G401.6 (cell line): ENCODE results near the gene TRMT2A.

Experiments
- FAIRE-seq: peaks from 2 replicates; lab custom pipeline; 2012; peaks lifted over from hg19 to GRCh38; lab: Jason Lieb, UNC

Gene TRMT2A

DNA sequence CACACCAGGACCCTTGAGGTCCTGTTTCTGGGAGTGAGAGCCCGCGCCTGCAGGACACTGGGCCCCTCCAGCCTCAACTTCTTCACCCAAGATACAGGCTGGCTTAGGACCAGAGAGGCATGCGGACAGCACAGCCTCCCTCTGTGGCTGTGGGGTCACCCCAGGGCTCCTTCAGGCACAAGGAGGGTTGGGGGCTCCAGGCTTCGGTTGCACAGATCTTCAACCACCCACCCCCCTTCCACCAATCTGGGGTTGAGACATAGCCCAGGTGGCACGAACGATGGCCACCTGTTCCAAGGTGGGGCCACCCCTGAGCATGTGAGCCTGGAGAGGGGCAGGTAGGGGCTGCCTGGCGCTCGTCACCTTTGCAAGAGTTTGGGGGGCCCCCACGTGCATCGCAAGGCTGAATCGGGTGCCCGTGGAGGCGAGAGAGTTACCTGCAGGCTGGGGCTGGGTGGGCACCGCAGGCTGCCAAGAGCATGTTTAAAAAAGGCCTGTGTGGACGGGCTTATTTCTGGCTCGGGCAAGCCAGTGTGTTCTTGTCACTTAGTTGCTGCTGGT is 15.7 kb upstream of the TRMT2A start:
- FAIRE-seq, result no peak

DNA sequence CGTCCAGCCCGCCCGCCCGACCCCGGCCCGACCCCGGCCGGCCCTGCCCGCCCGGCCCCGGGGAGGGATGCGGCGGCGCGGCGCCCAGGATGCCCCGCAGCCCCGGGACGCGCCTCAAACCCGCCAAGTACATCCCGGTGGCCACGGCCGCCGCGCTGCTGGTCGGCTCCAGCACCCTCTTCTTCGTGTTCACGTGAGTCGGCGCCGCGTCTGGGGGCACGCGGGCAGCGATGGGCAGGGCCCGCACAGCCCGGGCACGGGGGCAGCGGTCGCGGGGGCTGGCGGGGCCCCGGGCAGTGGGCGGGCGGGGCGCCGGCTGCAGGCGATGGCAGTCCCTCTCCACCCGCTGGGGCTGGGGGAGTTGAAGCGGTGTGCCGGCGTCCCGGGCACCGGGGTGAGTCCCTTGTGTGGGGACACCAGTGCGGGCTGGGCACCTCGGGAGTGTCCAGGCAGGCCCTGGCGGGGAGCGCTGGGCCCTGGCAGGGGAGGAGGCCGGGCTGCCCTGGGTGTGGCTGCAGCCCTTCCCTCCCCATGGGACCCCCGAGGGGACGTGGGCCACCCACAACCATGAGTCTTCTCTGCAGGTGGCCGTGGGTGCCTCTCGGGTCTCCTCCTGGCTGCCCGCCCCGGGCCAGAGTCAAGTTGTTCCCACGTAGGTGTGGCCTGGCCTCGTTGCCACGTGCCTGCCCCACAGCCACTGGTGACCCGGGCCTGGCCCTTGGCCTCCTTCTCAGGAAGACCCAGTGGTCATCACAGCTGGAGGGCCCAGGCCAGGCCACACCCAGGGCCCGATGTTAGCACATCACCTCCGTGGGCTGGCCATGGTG is 15.0 kb upstream of the TRMT2A start:
- FAIRE-seq, result no peak

DNA sequence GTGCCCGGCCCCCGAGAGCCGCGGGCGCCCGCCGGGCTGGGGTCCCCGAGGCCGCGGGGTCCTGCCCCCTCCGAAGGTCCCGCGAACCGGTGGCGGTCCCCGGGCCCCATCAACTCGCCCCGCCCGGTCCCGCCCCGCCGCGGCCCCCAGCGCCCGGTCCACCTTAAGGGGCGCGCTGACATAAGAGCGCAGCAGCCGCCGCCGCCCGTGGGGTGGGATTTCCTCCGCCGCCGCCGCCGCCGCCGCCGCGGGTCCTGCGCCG is 14.5 kb upstream of the TRMT2A start, which contains the start of gene ZDHHC8:
Gene ZDHHC8 (plus strand): TSS at position 208 of the 262 bp plus-strand sequence. CDS start 144 bp downstream, outside the sequence.
- FAIRE-seq, result no peak

DNA sequence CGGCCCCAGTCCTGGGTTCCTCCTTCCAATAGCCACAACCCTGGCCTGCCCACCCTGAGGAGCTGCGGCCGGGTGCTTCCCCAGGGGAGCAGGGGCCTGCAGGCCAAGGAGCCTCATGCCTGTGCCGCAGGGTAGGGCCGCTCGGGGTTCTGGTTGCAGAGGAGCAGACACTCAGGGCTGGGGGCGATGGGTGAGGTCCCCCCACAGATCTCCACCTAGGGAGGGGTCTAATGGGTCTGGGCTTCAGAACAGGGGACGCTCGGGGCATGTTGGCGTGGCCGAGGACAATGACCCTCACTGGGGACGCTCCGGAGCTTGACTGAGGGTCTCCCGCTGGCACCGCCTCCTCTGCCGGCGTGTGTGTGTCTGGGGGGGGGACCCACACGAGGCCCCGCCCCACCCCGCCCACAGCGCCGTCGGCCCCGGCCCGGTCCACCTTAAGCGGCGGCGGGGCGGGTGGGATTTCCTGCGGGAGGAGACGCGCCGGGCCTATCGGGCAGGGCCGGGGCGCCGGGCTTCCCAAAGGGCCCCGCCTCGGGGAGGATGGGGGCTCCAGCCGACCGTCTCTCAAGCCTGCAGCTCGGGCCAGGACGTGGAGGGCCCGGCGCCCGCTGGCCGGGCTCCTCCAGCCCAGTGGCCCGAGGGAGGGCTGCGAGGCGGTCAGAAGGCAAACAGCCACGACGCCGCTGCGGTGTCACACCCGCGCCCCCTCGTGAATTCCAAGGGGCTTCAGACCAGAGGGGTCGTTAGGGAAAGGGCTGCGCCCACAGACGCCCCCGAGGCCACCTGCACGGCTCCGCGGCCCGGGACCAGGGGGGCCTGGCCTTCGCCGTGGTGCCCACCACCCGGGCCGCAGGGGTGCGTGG is 13.9 kb upstream of the TRMT2A start:
- no peak for FAIRE-seq

DNA sequence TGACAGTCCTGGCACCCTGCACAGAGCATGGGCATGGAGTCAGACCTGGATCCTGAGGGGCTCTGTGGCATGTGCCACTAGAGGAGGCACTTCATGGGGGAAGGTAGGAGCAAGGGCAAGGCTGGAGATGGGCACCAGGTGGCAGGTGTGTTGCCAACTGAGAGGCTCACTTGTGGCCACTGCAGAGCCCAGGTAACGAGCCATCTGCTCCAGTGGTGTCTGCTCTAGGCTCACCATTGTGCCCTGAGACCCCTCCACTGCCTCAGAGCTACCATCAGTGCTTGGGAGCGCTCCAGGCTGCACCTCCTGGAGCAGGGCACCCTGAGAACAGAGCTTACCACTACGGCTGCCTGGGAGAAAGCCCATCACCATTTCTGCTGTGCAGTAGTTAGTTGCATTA is 13.3 kb upstream of the TRMT2A start:
- FAIRE-seq, result no peak

DNA sequence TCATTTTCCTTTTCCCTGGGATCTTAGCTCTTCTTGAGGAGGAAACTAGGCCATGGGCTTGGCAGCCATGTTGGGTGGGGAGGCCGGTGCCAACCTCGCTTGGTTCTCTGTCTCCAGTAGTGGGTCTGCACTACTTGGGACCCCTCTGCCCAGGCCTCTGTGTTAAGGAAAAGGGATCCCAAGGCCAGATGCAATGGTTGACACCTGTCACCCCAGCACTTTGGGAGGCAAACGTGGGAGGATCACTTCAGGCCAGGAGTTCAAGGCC is 12.7 kb upstream of the TRMT2A start:
- FAIRE-seq, result no peak

DNA sequence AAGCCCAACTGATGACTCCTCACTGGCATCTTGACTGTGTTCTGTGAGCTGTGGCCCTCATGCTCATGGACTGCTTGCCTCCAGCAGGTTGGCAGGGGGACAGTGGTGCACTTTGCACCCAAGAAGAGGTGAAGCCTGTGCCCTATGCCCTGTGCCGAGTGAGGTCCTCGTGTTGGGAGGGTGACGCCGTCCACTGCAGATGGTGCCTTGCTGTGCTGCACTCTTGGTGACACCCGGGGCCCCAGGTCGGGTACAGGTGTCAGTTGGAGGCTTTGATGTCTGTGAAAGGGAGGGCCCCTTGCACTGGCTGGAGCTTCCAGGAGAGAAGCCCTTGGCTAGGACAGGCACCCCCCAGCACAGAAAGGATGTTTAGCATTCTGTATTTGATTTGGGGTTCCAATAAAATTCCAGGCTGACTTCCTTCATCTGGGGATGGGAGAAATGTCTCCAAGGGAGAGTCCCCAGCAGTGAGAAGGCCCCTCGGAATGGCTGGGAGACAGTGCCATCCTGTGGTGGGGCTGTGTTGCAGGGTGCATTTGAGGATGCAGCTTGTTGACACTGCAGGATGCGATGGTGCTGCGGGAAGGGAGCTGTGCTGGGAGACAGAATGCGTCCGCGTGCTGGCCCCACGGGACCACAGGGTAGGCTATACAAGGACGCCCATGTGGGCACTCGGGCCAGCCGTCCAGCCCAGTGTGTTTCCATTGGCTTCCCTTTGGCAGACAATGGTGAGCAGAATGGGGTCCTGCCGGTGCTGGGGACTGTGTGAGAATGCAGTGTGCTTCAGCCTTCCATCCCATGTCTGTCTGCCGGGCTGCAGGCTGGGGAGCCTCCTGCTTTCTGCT is 12.1 kb upstream of the TRMT2A start:
- FAIRE-seq, result no peak

DNA sequence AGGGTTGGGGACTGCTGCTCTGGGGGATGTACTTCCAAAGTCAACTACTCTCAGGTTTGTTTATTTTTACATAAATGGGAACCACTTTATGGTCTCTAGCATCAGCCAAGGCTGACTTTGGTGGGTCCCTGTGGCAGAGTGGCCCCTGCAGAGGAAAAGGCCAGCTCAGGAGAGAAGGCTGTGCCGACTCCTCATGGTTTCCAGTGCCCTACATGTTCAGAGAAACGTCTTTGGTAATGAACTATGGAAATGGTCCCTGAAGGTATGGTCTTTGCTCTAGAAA is 11.5 kb upstream of the TRMT2A start:
- FAIRE-seq, result no peak

DNA sequence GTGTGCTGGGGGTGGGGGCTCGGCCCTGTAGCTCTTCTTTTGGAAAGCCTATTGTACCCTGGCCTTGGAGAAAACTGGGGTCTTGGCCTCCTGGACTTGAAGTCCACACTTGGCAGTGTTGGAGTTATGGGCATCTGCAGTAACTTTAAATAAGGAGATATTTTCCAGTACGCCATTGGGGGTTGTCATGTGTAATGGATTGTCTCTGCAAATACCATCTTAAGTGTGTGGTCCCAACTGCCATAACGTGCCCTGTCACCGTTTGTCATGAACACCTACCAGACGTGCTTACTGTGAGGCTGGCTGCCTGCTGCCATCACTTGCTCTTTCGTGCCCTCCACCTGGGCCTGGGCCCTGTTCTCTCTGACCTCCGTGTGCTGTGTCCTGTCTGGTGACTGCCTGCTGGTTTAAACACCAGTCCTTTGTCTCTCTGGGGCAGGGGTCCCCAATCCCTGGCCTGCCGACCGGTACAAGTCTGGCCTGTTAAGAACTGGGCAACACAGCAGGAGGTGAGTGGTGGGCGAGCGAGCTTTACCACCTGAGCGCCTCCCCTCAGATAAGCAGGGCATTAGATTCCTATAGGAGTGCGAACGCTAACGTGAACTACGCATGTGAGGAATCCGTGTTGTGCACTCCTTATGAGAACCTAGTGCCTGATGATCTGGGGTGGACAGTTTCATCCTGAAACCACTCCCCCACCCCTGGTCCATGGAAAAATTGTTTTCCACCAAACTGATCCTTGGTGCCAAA is 11.0 kb upstream of the TRMT2A start:
- no peak for FAIRE-seq

DNA sequence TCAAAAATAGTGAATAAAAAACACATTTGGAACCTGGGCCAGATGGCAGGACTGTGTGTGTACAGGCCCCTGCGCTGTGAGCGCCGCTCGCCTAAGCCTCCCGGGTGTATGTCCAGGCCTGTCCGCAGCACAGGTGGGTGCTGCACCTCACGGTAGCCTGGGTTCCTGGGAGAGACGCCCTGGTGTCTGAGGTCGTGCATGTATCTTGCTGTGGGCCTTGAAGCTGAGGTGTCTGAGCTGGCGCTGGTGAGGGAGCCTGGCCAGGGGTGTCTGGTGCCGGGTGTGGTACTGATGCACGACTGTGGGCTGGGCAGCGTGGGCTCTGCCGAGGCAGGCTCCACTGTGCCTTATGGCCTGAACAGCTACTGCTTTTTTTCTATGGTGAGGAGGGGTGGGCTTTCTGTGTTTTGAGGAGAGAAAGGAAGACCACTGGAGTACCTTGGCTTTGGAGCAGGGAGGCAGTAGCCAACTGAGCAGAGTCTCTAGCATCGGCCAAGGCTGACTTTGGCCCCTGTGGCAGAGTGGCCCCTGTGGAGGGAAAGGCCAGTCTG is 10.4 kb upstream of the TRMT2A start:
- no peak for FAIRE-seq

DNA sequence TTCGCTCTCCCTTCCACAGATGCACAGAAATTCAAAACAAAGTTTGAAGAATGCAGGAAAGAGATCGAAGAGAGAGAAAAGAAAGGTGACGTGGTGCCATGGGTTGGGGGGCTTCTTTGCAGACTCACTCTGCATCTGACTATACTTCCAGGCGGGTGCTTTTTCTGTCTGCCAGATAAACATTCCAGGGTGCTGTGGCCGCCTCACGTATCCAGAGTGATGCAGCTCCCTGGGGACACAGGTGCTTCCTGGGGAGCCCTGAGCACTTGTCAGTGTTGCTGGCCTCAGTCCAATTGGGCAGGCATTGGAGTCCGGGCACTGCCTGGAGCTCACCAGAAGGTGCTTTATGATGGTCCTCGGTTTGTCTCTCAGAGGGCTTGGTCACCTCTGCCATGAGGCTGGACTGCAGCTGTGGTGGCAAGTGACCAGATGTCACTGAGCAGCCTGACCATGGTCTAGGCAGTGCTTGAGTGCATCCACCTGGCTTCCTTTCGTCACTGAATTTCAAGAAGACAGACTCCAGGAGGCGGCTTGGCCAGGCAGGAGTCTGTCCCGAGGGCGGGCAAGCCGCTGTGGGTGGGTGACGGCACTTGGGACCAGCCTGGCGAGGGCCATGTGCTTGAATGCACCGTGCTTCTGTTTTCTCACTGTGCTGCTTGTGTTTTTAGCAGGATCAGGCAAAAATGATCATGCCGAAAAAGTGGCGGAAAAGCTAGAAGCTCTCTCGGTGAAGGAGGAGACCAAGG is 9.4 kb upstream of the TRMT2A start:
- FAIRE-seq, result no peak

DNA sequence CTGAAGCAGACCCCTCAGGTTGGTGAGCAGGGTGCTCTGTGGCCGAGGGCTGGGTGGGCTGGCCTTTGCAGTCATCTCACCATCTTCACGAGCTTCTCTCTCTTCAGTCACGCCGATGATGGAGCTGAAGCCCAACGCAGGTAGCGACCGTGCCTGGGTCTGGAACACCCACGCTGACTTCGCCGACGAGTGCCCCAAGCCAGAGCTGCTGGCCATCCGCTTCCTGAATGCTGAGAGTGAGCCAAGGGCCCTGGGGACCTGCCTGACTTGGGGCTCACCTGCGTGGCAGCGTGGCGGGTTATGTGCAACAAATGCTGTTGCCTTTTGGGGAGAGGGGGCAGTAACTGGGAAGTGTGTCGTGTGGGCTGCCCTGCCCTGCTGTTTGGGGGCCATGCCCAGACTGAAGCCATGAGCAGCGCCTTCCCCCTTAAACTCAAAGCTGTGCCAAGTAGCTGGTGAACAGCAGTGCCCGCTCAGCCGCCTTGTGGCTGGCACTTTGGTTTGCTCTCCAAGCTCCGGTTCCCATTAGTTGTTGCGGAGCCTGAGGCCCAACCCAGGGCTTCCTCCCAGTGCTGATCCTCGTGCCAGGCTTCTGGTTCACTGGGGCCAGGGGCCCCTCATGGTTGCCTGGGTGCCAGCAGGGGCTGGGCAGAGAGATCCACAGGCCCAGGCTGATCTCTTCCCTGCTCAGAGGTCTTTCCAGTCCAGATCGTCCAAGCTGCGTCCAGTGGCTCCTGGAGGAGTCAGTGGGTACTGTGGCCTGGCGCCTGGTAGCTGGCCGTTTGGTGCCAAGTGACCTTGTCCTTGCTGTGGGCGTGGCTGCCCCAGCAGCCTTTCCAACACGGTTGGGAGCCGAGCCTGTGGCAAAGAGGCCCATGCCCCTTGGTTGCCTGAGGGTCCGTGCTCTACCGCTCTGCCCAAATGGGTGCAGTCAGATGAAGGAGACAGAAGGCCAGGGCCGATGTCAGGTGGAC is 8.5 kb upstream of the TRMT2A start:
- no peak for FAIRE-seq

DNA sequence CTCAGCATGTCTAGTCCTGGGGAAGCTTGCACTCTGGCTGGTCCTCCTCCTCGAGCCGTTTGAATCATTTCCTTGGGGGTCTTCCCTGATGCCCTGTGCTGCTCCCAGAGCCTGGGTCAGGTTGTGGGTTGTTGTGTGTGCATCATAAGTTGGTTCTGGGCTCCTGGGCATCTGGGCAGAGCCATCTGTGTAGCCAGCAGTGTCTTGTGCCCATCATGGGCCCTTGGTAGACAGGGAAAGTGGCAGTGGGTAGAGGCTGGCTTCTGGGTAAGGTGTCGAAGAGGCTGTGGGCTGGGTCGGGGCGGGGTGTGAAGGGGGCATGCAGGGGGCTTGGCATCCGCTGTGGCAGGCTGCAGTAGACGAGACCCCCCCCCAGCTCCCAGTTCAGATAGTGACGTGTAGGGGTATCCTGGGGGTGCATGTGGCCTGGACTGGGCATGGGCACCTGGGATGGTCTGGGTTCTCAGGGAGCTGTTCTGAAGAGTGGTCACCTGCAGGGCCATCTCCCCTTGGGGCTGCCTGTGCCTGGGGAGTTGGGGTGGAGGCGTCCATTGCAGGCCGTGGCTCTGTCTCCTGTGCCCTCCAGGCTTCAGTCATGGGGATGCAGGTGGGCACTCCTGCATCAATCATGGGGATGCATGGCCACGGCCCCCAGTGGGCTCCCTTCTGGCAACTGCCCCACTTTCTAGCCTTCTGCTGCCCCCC is 7.2 kb upstream of the TRMT2A start:
- FAIRE-seq, result no peak

DNA sequence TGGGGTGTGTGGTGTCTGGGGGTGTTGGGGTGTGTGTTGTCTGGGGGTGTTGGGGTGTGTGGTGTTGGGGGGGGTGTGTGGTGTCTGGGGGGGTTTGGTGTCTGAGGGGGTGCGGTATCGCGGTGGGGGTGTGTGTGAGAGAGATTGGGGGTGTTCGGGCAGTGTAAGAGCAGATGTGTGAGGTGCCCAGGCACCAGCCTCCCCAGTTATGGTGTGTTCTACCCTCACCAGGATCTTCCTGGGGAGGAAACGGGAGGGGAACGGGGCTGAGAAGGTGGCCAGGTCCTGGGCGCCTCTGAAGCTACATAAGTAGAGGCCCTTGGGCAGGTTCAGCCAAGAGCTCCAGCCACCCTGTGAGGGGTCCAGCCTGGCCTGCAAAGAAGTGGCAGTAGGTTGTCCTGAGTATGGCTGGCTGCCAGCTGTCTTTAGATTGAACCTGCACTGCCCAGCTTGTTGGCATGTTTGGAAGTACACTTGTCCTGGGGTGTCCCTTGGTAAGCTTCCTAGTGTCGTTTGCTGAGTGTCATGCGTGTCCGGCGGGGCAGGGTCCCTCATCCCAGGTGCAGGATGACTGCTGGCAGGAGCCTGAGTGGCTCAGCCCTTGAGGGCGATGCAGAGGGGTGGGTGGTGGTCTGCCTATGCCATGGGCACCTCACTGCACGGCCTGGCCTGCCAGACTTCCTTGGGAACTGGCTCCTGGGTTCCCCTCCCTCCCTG is 6.5 kb upstream of the TRMT2A start:
- no peak for FAIRE-seq

DNA sequence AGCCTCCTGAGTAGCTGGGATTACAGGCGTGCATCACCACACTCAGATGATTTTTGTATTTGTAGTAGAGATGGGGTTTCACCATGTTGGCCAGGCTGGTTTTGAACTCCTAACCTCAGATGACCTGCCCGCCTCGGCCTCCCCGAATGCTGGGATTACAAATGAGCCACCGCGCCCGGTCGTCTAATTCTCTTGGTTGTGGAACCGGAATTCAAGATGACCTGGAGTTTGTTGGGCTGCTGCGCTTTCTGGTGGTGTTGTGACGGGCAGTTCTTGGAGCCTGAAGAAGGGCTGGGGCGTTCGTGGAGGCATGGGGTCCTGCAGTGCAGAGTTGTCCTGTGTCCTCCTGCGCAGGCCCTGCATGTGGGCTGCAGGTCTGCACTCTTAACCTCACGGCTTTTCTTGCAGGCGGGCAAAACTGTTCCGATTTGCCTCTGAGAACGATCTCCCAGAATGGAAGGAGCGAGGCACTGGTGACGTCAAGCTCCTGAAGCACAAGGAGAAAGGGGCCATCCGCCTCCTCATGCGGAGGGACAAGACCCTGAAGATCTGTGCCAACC is 4.9 kb upstream of the TRMT2A start:
- FAIRE-seq, result no peak

DNA sequence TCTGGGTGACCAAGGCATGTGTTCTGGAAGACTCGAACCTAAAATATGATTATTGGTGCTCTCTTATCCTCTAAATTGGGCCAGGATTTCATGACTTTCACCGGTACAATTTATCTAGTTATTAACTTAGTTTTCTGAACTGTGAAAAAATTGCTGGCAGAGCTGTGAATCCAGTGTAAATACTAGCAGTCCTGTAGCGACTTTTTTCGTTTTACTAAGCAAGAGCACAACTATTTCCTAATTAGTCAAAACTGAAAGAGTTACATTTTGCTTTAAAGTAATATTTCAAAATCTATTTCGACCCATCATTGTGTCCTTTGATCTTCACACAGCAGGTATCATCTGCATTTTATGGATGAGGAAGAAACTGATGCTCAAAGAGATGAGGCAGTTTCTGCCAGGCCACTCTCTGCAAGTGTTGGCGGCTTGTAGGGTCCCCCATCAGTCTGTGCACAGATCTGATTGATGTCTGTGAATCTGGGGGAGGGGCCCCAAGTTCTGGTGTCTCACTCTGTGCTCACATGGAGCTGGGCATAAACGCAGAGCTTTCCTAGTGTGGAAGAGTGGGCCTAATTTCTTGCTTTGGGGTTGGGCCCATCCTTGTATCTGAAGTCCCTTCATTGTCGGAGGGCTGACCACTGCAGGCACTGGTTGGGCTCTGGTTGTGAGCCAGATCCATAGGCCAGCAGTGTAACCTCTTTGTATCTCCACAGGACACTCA is 1.4 kb upstream of the TRMT2A start:
- FAIRE-seq, result no peak

DNA sequence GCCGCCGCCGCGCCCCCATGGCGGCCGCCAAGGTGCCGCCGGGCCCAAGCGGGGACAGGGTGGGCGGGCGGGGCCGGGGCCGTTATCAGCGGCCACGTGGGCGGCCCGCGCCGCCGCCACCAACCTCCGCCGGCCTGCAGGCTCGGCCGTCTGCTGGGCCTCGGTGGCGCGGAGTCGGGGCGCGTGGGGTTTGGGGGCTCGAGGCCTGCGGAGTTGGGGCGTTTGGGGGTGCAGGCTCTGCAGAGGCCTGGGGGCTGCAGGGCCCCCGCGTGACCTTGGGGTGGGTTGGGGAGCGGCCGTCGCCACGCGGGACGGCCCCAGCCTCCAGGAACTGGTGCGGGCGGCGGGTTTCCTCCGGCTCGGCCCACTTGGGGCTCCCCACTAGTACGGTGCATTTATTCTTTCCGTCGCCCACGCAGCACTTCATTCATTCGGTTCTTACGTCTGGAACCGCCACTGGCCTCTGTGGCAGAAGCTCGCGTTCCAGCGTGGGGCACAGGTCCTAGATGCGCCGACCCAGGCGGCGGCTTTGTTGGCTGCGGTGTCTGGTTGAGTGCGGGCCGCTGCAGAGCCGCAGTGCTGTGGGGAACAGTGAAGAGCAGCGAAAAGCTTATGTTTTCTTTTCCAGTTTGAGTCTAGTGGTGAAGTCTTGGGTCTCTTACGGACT is 740 bp upstream of the TRMT2A start:
- no peak for FAIRE-seq
